ENCODE measurements around the gene CSF1. TPM values are rescaled to one million over a fixed set of nuclear protein-coding genes. Genes with fewer than 3 reads are reported as not detected.

CSF1 gene
- total and polyA plus RNA-seq, 2 experiments from 2014 or later, result 1.4 to 3.5 TPM

DNA sequence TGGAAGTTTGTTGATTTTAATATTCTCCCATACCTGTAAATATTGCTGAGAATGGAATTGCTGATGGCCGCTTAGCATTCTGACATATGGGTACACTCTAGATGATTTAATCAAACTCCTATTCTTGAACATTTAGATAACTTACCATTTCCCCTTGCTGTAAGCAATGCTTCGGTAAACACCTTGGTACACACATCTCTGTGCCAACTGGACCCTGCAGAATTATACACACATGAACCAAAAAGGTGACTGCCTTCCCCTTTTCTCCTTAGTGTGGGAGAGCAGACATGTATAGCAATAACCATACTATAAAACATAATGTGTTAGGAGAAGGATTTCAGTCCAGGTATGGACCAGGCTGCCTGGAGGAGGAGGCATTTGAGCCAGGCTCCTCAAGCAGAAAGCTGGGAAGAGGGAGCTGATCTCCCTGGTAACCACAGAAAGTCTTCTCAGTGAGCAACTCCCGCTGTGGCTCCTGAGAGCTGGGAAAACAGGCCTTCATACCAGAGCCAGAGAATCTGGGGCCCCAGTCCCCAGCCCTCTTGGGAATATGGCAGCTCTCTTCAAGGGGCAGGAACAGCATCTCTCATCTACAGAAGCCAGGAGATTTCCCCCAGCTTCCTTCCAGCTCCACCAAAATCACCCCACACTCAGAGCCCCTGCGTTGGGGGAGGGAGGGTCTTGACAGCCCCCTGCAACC, 33.9 kb upstream of the CSF1 start:
- H3K9me3 Mint-ChIP-seq, result no peaks in the 10 kb centered on the region
- Histone ChIP-seq H3F3A (replicated peaks; ENCODE audit: low read depth) (no peaks in the 10 kb centered on the region), H3K27ac (ENCODE audit: low read depth) (peak overlapping the region; percentile 61), H3K4me3 (peak overlapping the region; percentile 14; the same call in 1 of the 2 replicates), H3K4me1 (ENCODE audit: insufficient read depth) (peaks cover 28% of the 10 kb centered on the region), H3K36me3 (ENCODE audit: insufficient read depth) (no peaks in the 10 kb centered on the region), H4K20me1 (replicated peaks; ENCODE audit: insufficient read depth) (no peaks in the 10 kb centered on the region), H3K9me2 (ENCODE audit: insufficient read depth) (peaks cover 5% of the 10 kb centered on the region), H2AFZ (peak overlapping the region; percentile 52), H3K4me2 (peak overlapping the region; percentile 55; the same call in 1 of the 2 replicates), H3K79me2 (replicated peaks; ENCODE audit: insufficient read depth) (no peaks in the 10 kb centered on the region), H3K27me3 (ENCODE audit: insufficient read depth) (no peaks in the 10 kb centered on the region)
- no peaks in the 10 kb centered on the region for H3K36me3 Mint-ChIP-seq (ENCODE audit: low read depth)
- H3K27me3 Mint-ChIP-seq (ENCODE audit: insufficient read depth, low read depth, poor library complexity), result peaks cover 9% of the 10 kb centered on the region
- H3K4me3 Mint-ChIP-seq, result no peak overlapping the region; the same call in 2 of the 3 replicates
- DNase-seq (ENCODE audit: low spot score) (peak; percentile 39), ATAC-seq (peak; percentile 46)
- H3K4me1 Mint-ChIP-seq, result peaks cover 60% of the 10 kb centered on the region
- H3K27ac Mint-ChIP-seq, result peak overlapping the region; percentile 78; the same call in 1 of the 2 replicates
- TF ChIP-seq ZNF331 (CRISPR knock-in tag; IDR thresholded peaks at IDR 0.05; ENCODE audit: low read depth), result no peak
- no peak for TF ChIP-seq EZH2 (IDR thresholded peaks at IDR 0.05; ENCODE audit: low read depth, unreplicated experiment)
- TF ChIP-seq STAT1 (IDR thresholded peaks at IDR 0.05; ENCODE audit: unreplicated experiment), result no peak
- no peak for TF ChIP-seq NANOG (IDR thresholded peaks at IDR 0.05; ENCODE audit: borderline replicate concordance)
- TF ChIP-seq CTCF (conservative IDR thresholded peaks at IDR 0.05; ENCODE audit: low read depth in 2 of 2), result no peak
- TF ChIP-seq CREB1 (CRISPR knock-in tag; IDR thresholded peaks at IDR 0.05; ENCODE audit: low read depth), result no peak
- TF ChIP-seq EZH2phosphoT487 (IDR thresholded peaks at IDR 0.05; ENCODE audit: unreplicated experiment), result no peak
- TF ChIP-seq, protein P1, sequence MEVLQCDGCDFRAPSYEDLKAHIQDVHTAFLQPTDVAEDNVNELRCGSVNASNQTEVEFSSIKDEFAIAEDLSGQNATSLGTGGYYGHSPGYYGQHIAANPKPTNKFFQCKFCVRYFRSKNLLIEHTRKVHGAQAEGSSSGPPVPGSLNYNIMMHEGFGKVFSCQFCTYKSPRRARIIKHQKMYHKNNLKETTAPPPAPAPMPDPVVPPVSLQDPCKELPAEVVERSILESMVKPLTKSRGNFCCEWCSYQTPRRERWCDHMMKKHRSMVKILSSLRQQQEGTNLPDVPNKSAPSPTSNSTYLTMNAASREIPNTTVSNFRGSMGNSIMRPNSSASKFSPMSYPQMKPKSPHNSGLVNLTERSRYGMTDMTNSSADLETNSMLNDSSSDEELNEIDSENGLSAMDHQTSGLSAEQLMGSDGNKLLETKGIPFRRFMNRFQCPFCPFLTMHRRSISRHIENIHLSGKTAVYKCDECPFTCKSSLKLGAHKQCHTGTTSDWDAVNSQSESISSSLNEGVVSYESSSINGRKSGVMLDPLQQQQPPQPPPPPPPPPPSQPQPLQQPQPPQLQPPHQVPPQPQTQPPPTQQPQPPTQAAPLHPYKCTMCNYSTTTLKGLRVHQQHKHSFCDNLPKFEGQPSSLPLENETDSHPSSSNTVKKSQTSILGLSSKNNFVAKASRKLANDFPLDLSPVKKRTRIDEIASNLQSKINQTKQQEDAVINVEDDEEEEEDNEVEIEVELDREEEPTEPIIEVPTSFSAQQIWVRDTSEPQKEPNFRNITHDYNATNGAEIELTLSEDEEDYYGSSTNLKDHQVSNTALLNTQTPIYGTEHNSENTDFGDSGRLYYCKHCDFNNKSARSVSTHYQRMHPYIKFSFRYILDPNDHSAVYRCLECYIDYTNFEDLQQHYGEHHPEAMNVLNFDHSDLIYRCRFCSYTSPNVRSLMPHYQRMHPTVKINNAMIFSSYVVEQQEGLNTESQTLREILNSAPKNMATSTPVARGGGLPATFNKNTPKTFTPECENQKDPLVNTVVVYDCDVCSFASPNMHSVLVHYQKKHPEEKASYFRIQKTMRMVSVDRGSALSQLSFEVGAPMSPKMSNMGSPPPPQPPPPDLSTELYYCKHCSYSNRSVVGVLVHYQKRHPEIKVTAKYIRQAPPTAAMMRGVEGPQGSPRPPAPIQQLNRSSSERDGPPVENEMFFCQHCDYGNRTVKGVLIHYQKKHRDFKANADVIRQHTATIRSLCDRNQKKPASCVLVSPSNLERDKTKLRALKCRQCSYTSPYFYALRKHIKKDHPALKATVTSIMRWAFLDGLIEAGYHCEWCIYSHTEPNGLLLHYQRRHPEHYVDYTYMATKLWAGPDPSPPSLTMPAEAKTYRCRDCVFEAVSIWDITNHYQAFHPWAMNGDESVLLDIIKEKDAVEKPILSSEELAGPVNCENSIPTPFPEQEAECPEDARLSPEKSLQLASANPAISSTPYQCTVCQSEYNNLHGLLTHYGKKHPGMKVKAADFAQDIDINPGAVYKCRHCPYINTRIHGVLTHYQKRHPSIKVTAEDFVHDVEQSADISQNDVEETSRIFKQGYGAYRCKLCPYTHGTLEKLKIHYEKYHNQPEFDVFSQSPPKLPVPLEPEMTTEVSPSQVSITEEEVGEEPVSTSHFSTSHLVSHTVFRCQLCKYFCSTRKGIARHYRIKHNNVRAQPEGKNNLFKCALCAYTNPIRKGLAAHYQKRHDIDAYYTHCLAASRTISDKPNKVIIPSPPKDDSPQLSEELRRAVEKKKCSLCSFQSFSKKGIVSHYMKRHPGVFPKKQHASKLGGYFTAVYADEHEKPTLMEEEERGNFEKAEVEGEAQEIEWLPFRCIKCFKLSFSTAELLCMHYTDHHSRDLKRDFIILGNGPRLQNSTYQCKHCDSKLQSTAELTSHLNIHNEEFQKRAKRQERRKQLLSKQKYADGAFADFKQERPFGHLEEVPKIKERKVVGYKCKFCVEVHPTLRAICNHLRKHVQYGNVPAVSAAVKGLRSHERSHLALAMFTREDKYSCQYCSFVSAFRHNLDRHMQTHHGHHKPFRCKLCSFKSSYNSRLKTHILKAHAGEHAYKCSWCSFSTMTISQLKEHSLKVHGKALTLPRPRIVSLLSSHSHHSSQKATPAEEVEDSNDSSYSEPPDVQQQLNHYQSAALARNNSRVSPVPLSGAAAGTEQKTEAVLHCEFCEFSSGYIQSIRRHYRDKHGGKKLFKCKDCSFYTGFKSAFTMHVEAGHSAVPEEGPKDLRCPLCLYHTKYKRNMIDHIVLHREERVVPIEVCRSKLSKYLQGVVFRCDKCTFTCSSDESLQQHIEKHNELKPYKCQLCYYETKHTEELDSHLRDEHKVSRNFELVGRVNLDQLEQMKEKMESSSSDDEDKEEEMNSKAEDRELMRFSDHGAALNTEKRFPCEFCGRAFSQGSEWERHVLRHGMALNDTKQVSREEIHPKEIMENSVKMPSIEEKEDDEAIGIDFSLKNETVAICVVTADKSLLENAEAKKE (CRISPR knock-in tag; IDR thresholded peaks at IDR 0.05), result no peak
- TF ChIP-seq ETS1 (IDR thresholded peaks at IDR 0.05), result no peak
- TF ChIP-seq POLR2AphosphoS5 (IDR thresholded peaks at IDR 0.05; ENCODE audit: low read depth), result no peak
- TF ChIP-seq JUNB (IDR thresholded peaks at IDR 0.05; ENCODE audit: unreplicated experiment), result no peak
- TF ChIP-seq ZNF114 (CRISPR knock-in tag; IDR thresholded peaks at IDR 0.05), result no peak
- TF ChIP-seq, protein P2, sequence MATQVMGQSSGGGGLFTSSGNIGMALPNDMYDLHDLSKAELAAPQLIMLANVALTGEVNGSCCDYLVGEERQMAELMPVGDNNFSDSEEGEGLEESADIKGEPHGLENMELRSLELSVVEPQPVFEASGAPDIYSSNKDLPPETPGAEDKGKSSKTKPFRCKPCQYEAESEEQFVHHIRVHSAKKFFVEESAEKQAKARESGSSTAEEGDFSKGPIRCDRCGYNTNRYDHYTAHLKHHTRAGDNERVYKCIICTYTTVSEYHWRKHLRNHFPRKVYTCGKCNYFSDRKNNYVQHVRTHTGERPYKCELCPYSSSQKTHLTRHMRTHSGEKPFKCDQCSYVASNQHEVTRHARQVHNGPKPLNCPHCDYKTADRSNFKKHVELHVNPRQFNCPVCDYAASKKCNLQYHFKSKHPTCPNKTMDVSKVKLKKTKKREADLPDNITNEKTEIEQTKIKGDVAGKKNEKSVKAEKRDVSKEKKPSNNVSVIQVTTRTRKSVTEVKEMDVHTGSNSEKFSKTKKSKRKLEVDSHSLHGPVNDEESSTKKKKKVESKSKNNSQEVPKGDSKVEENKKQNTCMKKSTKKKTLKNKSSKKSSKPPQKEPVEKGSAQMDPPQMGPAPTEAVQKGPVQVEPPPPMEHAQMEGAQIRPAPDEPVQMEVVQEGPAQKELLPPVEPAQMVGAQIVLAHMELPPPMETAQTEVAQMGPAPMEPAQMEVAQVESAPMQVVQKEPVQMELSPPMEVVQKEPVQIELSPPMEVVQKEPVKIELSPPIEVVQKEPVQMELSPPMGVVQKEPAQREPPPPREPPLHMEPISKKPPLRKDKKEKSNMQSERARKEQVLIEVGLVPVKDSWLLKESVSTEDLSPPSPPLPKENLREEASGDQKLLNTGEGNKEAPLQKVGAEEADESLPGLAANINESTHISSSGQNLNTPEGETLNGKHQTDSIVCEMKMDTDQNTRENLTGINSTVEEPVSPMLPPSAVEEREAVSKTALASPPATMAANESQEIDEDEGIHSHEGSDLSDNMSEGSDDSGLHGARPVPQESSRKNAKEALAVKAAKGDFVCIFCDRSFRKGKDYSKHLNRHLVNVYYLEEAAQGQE (IDR thresholded peaks at IDR 0.05; ENCODE audit: unreplicated experiment), result no peak

Data from GM23338 (cell line).